HEK293 (cell line): Measurements from ENCODE around the gene PAK1.

ENCODE experiments used
- CTCF ChIA-PET: fragments of 350-600 bp; formaldehyde crosslinking; extraction: SDS; loops from one replicate; lab custom pipeline; 2021; ENCODE audit warnings: antibody characterized with exemption; lab: Yijun Ruan, JAX
- POLR2A ChIA-PET: fragments of 300-600 bp; formaldehyde crosslinking; extraction: SDS; loops from one replicate; lab custom pipeline; 2020; ENCODE audit warnings: antibody characterized with exemption, inconsistent platforms; lab: Yijun Ruan, JAX
- H3K27ac ChIP-seq: fragments of 200-500 bp; sonication (Bioruptor generic); 2 replicates; pipeline ENCODE4 v1.5.1; 2014; ENCODE audit warnings: low read depth, low read length, control low read depth, inconsistent platforms; ENCODE audit errors: extremely low read depth
- H3K36me3 ChIP-seq, 2 experiments: fragments of 200-500 bp in 1 of 2; sonication (Bioruptor generic) in 1 of 2; 1 replicate in 1 of 2; 2 replicates in 1 of 2; pipeline ENCODE4 v1.5.1; 2014 to 2017; ENCODE audit warnings: inconsistent platforms in 2 of 2, low read length in 2 of 2; ENCODE audit not compliant: control insufficient read depth in 2 of 2, insufficient read depth in 1 of 2
- H3K4me1 ChIP-seq: fragments of 200-500 bp; sonication (Bioruptor generic); 2 replicates; pipeline ENCODE4 v1.5.1; 2014; ENCODE audit warnings: mild to moderate bottlenecking, low read length, inconsistent platforms; ENCODE audit not compliant: control insufficient read depth, insufficient read depth
- H3K4me3 ChIP-seq: 2 replicates; pipeline ENCODE4 v1.5.1; 2011; ENCODE audit warnings: low read depth, mild to moderate bottlenecking, control low read depth, low read length, moderate library complexity
- H3K9me3 ChIP-seq: fragments of 200-500 bp; sonication (Bioruptor generic); 2 replicates; pipeline ENCODE4 v1.5.1; 2014; ENCODE audit warnings: low read depth, low read length, inconsistent platforms; ENCODE audit not compliant: control insufficient read depth, insufficient read depth
- EGR2 ChIP-seq: fragments of 450-650 bp; formaldehyde crosslinking; IDR thresholded peaks from 2 replicates; pipeline ENCODE4 v1.5.1; 2016; ENCODE audit warnings: low read depth, missing biosample characterization, missing genetic modification characterization
- FEZF1 ChIP-seq: fragments of 450-650 bp; formaldehyde crosslinking; IDR thresholded peaks from 2 replicates; pipeline ENCODE4 v1.5.1; 2016; ENCODE audit warnings: missing biosample characterization, missing genetic modification characterization
- GLIS1 ChIP-seq: fragments of 450-650 bp; formaldehyde crosslinking; IDR thresholded peaks from 2 replicates; pipeline ENCODE4 v1.5.1; 2016; ENCODE audit warnings: missing biosample characterization, missing genetic modification characterization
- WT1 ChIP-seq: fragments of 450-650 bp; formaldehyde crosslinking; IDR thresholded peaks from 2 replicates; pipeline ENCODE4 v1.5.1; 2016; ENCODE audit warnings: missing biosample characterization, missing genetic modification characterization
- ZBTB7A ChIP-seq: fragments of 450-650 bp; formaldehyde crosslinking; IDR thresholded peaks from 2 replicates; pipeline ENCODE4 v1.5.1; 2016; ENCODE audit warnings: low read depth, missing biosample characterization, missing genetic modification characterization
- ZFP41 ChIP-seq: fragments of 450-650 bp; formaldehyde crosslinking; IDR thresholded peaks from 2 replicates; pipeline ENCODE4 v1.5.1; 2016; ENCODE audit warnings: missing biosample characterization, missing genetic modification characterization, borderline replicate concordance
- ZNF146 ChIP-seq: fragments of 450-650 bp; formaldehyde crosslinking; IDR thresholded peaks from 2 replicates; pipeline ENCODE4 v1.5.1; 2016; ENCODE audit warnings: missing biosample characterization, missing genetic modification characterization
- ZNF292 ChIP-seq: fragments of 450-650 bp; formaldehyde crosslinking; IDR thresholded peaks from 2 replicates; pipeline ENCODE4 v1.5.1; 2016; ENCODE audit warnings: low read depth, missing biosample characterization, missing genetic modification characterization, borderline replicate concordance
- ZNF394 ChIP-seq: fragments of 450-650 bp; formaldehyde crosslinking; IDR thresholded peaks from 2 replicates; pipeline ENCODE4 v1.5.1; 2016; ENCODE audit warnings: missing biosample characterization, missing genetic modification characterization, mild to moderate bottlenecking, moderate library complexity, borderline replicate concordance
- ZNF548 ChIP-seq: fragments of 450-650 bp; formaldehyde crosslinking; IDR thresholded peaks from 2 replicates; pipeline ENCODE4 v1.5.1; 2016; ENCODE audit warnings: missing biosample characterization, missing genetic modification characterization
- TF ChIP-seq, protein P1 (sequence below): fragments of 450-650 bp; formaldehyde crosslinking; IDR thresholded peaks from 2 replicates; pipeline ENCODE4 v1.5.1; 2016; ENCODE audit warnings: missing biosample characterization, missing genetic modification characterization, borderline replicate concordance
- TF ChIP-seq, protein P2 (sequence below): fragments of 450-650 bp; IDR thresholded peaks from 2 replicates; pipeline ENCODE4 v1.5.1; 2018; ENCODE audit warnings: missing biosample characterization, mild to moderate bottlenecking, missing genetic modification characterization
- TF ChIP-seq, protein P3 (sequence below): fragments of 450-650 bp; formaldehyde crosslinking; IDR thresholded peaks from 2 replicates; pipeline ENCODE4 v1.5.1; 2016; ENCODE audit warnings: missing biosample characterization, missing genetic modification characterization
- TF ChIP-seq, protein P4 (sequence below): fragments of 450-650 bp; formaldehyde crosslinking; IDR thresholded peaks from 2 replicates; pipeline ENCODE4 v1.5.1; 2017; ENCODE audit warnings: missing biosample characterization, mild to moderate bottlenecking, missing genetic modification characterization, moderate library complexity

Gene PAK1

DNA sequence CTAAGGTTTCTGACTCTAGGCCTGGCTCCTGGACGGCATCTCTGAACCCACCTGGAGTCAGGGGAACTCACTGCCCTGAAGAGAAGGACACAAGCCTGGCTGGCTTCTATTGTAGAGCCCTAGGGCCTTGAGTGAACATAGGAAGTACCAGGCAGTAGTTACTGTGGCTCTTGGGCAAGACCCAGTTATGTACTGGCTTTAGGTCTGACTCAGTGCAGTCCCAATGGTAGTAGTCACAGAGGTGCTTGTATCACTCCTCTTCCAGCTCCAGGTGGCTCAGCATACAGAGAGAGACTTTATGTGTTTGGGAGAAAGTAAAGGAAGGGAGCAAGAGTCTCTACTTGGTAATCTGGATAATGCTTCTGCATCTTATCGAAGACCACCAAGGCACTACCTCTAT is 13.9 kb upstream of the PAK1 start (continued):
- TF ChIP-seq, protein P1, sequence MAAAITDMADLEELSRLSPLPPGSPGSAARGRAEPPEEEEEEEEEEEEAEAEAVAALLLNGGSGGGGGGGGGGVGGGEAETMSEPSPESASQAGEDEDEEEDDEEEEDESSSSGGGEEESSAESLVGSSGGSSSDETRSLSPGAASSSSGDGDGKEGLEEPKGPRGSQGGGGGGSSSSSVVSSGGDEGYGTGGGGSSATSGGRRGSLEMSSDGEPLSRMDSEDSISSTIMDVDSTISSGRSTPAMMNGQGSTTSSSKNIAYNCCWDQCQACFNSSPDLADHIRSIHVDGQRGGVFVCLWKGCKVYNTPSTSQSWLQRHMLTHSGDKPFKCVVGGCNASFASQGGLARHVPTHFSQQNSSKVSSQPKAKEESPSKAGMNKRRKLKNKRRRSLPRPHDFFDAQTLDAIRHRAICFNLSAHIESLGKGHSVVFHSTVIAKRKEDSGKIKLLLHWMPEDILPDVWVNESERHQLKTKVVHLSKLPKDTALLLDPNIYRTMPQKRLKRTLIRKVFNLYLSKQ, result no peak
- TF ChIP-seq ZFP41 (tag by site-specific recombination), result no peak
- TF ChIP-seq, all 188 proteins: peak for 0

DNA sequence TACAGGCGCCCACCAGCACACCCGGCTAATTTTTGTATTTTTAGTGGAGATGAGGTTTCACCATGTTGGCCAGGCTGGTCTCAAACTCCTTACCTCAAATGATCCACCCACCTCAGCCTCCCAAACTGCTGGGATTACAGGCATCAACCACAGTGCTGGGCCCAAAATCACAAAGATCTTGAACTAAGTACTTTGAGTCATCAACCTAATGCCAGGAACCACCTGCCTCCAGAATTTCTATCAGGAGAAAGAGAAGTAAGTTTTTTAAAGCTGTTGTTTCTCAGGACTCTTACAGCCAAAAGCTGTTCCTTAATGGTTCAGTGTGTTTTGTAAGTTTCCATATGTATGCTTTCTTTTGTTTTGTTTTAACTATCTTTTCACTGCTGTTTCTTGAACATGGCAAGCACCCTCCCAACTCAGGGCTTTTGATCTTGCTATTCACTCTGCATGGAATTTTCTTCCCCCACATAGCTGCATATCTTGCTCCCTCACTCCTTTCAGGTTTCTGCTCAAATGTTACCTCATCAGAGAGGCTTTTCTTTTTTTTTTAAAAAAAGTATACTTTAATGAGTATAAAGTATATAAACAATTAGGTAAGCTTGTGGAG is 6.0 kb upstream of the PAK1 start:
- TF ChIP-seq, protein P2, sequence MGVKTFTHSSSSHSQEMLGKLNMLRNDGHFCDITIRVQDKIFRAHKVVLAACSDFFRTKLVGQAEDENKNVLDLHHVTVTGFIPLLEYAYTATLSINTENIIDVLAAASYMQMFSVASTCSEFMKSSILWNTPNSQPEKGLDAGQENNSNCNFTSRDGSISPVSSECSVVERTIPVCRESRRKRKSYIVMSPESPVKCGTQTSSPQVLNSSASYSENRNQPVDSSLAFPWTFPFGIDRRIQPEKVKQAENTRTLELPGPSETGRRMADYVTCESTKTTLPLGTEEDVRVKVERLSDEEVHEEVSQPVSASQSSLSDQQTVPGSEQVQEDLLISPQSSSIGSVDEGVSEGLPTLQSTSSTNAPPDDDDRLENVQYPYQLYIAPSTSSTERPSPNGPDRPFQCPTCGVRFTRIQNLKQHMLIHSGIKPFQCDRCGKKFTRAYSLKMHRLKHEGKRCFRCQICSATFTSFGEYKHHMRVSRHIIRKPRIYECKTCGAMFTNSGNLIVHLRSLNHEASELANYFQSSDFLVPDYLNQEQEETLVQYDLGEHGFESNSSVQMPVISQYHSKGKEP, result no peak
- TF ChIP-seq, protein P3, sequence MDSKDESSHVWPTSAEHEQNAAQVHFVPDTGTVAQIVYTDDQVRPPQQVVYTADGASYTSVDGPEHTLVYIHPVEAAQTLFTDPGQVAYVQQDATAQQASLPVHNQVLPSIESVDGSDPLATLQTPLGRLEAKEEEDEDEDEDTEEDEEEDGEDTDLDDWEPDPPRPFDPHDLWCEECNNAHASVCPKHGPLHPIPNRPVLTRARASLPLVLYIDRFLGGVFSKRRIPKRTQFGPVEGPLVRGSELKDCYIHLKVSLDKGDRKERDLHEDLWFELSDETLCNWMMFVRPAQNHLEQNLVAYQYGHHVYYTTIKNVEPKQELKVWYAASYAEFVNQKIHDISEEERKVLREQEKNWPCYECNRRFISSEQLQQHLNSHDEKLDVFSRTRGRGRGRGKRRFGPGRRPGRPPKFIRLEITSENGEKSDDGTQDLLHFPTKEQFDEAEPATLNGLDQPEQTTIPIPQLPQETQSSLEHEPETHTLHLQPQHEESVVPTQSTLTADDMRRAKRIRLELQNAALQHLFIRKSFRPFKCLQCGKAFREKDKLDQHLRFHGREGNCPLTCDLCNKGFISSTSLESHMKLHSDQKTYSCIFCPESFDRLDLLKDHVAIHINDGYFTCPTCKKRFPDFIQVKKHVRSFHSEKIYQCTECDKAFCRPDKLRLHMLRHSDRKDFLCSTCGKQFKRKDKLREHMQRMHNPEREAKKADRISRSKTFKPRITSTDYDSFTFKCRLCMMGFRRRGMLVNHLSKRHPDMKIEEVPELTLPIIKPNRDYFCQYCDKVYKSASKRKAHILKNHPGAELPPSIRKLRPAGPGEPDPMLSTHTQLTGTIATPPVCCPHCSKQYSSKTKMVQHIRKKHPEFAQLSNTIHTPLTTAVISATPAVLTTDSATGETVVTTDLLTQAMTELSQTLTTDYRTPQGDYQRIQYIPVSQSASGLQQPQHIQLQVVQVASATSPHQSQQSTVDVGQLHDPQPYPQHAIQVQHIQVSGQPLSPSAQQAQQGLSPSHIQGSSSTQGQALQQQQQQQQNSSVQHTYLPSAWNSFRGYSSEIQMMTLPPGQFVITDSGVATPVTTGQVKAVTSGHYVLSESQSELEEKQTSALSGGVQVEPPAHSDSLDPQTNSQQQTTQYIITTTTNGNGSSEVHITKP (tag by site-specific recombination), result no peak
- no peak for TF ChIP-seq ZBTB7A (tag by site-specific recombination)
- no peak for TF ChIP-seq WT1
- 0 out of 2 replicates have a peak, but pooled peaks have one; percentile 6 for TF ChIP-seq EGR2 (tag by site-specific recombination)
- TF ChIP-seq ZNF146 (tag by site-specific recombination), result no peak
- no peak for TF ChIP-seq GLIS1
- TF ChIP-seq, protein P4, sequence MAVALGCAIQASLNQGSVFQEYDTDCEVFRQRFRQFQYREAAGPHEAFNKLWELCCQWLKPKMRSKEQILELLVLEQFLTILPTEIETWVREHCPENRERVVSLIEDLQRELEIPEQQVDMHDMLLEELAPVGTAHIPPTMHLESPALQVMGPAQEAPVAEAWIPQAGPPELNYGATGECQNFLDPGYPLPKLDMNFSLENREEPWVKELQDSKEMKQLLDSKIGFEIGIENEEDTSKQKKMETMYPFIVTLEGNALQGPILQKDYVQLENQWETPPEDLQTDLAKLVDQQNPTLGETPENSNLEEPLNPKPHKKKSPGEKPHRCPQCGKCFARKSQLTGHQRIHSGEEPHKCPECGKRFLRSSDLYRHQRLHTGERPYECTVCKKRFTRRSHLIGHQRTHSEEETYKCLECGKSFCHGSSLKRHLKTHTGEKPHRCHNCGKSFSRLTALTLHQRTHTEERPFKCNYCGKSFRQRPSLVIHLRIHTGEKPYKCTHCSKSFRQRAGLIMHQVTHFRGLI (tag by site-specific recombination), result no peak
- CTCF ChIA-PET, result no interaction called here
- Histone ChIP-seq H3K36me3 (no peaks in the 10 kb centered on the region), H3K9me3 (no peaks in the 10 kb centered on the region), H3K27ac (no peak overlapping the region), H3K4me1 (no peaks in the 10 kb centered on the region), H3K4me3 (no peak overlapping the region)
- POLR2A ChIA-PET, result no interaction called here

DNA sequence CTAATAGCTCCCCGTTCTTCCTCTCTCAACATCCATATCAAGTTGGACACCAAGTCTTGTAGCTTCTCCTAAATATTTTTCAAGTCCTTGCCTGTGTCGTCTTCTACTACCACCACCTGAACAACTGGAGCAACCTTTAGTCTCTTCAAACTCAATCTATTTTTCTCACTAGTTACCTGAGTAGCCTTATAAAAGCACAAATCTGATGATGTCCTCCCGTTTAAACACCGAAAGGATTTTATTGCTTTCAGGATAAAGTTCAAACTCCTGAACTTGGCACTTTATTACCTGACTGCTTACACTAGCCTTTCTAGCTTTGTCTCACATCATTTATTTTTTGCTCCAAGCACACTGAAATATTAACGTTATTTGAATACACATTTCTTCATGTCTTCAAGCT is 1.3 kb upstream of the PAK1 start:
- no peak overlapping the region for H3K4me3 ChIP-seq
- H3K9me3 ChIP-seq, result no peaks in the 10 kb centered on the region
- no peaks in the 10 kb centered on the region; the same call in 1 of the 2 replicates for H3K4me1 ChIP-seq
- no peak overlapping the region for H3K27ac ChIP-seq
- H3K36me3 ChIP-seq, result no peaks in the 10 kb centered on the region
- POLR2A ChIA-PET, result no interaction called here
- CTCF ChIA-PET, result interaction anchor here (1.3 to 2.3 kb wide), 3 partner anchors 74 to 286 kb away, joined by 3 to 17 read pairs (median 3); no protein-coding TSS in a partner anchor
- TF ChIP-seq ZNF292 (tag by site-specific recombination), result no peak
- TF ChIP-seq ZNF394 (tag by site-specific recombination), result no peak
- no peak for TF ChIP-seq FEZF1 (tag by site-specific recombination)
- no peak for TF ChIP-seq ZNF548 (tag by site-specific recombination)
